ENCODE measurements around the gene ZNF699. TPM values are rescaled to one million over a fixed set of nuclear protein-coding genes. Genes with fewer than 3 reads are reported as not detected.
"Not testable (repeated sequence)": the region's sequence is repeated elsewhere in the genome, so short reads cannot be mapped to it uniquely, and the experiment has no call there.

Gene ZNF699
- total RNA-seq, 1 experiment from 2014 or later: 4.2 TPM

DNA sequence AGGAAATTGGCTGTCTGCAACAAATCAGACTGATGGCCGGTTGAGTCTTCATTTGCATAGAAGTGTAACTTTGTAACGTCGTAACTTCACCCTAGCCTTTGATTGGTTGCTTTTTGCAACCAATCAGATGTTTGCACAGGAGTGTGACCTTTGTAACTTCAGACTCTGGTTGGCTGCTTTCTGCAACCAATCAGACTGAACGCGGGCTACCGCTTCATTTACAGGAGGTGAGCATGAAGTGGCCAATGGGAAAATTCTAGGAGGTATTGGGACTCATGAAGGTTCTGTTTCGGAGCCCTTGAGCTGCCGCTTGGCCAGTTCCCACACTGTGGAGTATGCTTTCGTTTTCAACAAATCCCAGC is 13.9 kb upstream of the ZNF699 start:
- peaks cover 61 to 71% of the 10 kb centered on the region in 2 experiments for H3K9me3 Mint-ChIP-seq
- DNase-seq: peak; percentile 80
- H3K9ac ChIP-seq (ENCODE audit: extremely low read depth, insufficient read length, low read length): peak overlapping the region; percentile 2

DNA sequence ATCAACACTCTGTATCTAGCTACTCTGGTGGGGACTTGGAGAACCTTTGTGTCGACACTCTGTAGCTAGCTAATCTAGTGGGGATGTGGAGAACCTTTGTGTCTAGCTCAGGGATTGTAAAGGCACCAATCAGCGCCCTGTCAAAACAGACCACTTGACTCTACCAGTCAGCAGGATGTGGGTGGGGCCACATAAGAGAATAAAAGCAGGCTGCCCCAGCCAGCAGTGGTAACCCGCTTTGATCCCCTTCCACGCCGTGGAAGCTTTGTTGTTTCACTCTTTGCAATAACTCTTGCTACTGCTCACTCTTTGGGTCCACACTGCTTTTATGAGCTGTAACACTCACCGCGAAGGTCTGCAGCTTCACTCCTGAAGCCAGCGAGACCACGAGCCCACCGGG is 12.6 kb upstream of the ZNF699 start:
- H3K9me3 Mint-ChIP-seq: peaks cover 55 to 72% of the 10 kb centered on the region in 2 experiments
- H3K79me1 ChIP-seq (ENCODE audit: insufficient read depth, low read depth, low read length, poor library complexity, severe bottlenecking); H3K79me2 ChIP-seq (ENCODE audit: insufficient read depth, low read length): not testable (repeated sequence)

More for the DNA sequence above, 13.9 kb upstream of the ZNF699 start:
- peaks cover 3% of the 10 kb centered on the region for H3K27me3 Mint-ChIP-seq (ENCODE audit: low read depth)
- peak overlapping the region; percentile 16 for H3K18ac ChIP-seq (ENCODE audit: insufficient read length, low read depth, low read length)
- H3K14ac ChIP-seq (ENCODE audit: insufficient read depth, low read length): peak overlapping the region; percentile 32; the same call in 1 of the 2 replicates
- H2BK120ac ChIP-seq (ENCODE audit: low read depth, low read length, poor library complexity, severe bottlenecking): no peak overlapping the region
- no CpG with 5 or more reads among the region's 9 CpGs for WGBS (ENCODE audit: extremely low coverage, insufficient read length, low lambda C conversion rate)
- H3K4me3 Mint-ChIP-seq: peak overlapping the region; percentile 84 to 88
- peaks cover 3% of the 10 kb centered on the region for H3K23me2 ChIP-seq (ENCODE audit: insufficient read length, low read depth, low read length, poor library complexity, severe bottlenecking)
- no peak overlapping the region for H3K4ac ChIP-seq (ENCODE audit: low read depth, low read length)
- peak overlapping the region; percentile 63 for H3K27ac ChIP-seq (ENCODE audit: insufficient read length, low read depth, low read length)
- no peak overlapping the region for H2BK12ac ChIP-seq (ENCODE audit: insufficient read length, low read depth, low read length)
- H3K27me3 ChIP-seq (ENCODE audit: insufficient read depth, low read length): no peaks in the 10 kb centered on the region
- H2AFZ ChIP-seq (ENCODE audit: low read length): peak overlapping the region; percentile 82
- peaks cover 41 to 49% (median 48%) of the 10 kb centered on the region in 3 experiments for H3K36me3 Mint-ChIP-seq (ENCODE audit: insufficient read depth in 1 of 3, low read depth in 3 of 3)
- peaks cover 4% of the 10 kb centered on the region for H3K79me1 ChIP-seq (ENCODE audit: insufficient read depth, low read depth, low read length, poor library complexity, severe bottlenecking)
- no peak overlapping the region for H3K23ac ChIP-seq (ENCODE audit: insufficient read length, low read depth, low read length)
- no peak overlapping the region for H3K56ac ChIP-seq (ENCODE audit: insufficient read length, low read depth, low read length)
- H3K9me3 ChIP-seq (ENCODE audit: control insufficient read depth, low read depth, low read length): no peaks in the 10 kb centered on the region
- H3K4me1 ChIP-seq (ENCODE audit: insufficient read depth, low read length): no peaks in the 10 kb centered on the region
- no peak overlapping the region for H2BK5ac ChIP-seq (ENCODE audit: insufficient read length, low read length)
- H3K79me2 ChIP-seq (ENCODE audit: insufficient read depth, low read length): no peaks in the 10 kb centered on the region; the same call in 1 of the 2 replicates
- no peak overlapping the region for H2BK15ac ChIP-seq (ENCODE audit: low read depth, low read length)
- H2AK5ac ChIP-seq (ENCODE audit: insufficient read length, low read length): no peak overlapping the region
- H3K27ac Mint-ChIP-seq: peak overlapping the region; percentile 96 to 97 (median 96)
- H3K4me1 Mint-ChIP-seq: peaks cover 5 to 10% of the 10 kb centered on the region in 2 experiments; a peak in 3 of 4 replicates
- H2BK20ac ChIP-seq (ENCODE audit: low read depth, low read length, poor library complexity, severe bottlenecking): no peak overlapping the region
- no peak overlapping the region for H4K8ac ChIP-seq (replicated peaks; ENCODE audit: insufficient read length, low read depth, low read length)
- peak overlapping the region; percentile 83 for H3K4me2 ChIP-seq (ENCODE audit: insufficient read depth, insufficient read length, low read length)
- H4K20me1 ChIP-seq (ENCODE audit: control insufficient read depth, insufficient read depth, insufficient read length): no peaks in the 10 kb centered on the region
- TF ChIP-seq, protein P1, sequence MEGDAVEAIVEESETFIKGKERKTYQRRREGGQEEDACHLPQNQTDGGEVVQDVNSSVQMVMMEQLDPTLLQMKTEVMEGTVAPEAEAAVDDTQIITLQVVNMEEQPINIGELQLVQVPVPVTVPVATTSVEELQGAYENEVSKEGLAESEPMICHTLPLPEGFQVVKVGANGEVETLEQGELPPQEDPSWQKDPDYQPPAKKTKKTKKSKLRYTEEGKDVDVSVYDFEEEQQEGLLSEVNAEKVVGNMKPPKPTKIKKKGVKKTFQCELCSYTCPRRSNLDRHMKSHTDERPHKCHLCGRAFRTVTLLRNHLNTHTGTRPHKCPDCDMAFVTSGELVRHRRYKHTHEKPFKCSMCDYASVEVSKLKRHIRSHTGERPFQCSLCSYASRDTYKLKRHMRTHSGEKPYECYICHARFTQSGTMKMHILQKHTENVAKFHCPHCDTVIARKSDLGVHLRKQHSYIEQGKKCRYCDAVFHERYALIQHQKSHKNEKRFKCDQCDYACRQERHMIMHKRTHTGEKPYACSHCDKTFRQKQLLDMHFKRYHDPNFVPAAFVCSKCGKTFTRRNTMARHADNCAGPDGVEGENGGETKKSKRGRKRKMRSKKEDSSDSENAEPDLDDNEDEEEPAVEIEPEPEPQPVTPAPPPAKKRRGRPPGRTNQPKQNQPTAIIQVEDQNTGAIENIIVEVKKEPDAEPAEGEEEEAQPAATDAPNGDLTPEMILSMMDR (conservative IDR thresholded peaks at IDR 0.05): no peak; the same call in 2 of the 3 replicates
- no peak overlapping the region for H3T11ph ChIP-seq (ENCODE audit: low read length)
- H4K5ac ChIP-seq (ENCODE audit: insufficient read length, low read depth, low read length): no peak overlapping the region
- no peak overlapping the region for H4K91ac ChIP-seq (ENCODE audit: insufficient read length, low read depth, low read length)

More for the DNA sequence above, 12.6 kb upstream of the ZNF699 start:
- no CpG with 5 or more reads among the region's 10 CpGs for WGBS (ENCODE audit: extremely low coverage, insufficient read length, low lambda C conversion rate)
- H2BK15ac ChIP-seq (ENCODE audit: low read depth, low read length); H3K18ac ChIP-seq (ENCODE audit: insufficient read length, low read depth, low read length); H4K8ac ChIP-seq (replicated peaks; ENCODE audit: insufficient read length, low read depth, low read length); H3K9me3 ChIP-seq (ENCODE audit: control insufficient read depth, low read depth, low read length); H3K27ac Mint-ChIP-seq; H3K4ac ChIP-seq (ENCODE audit: low read depth, low read length); H3K27me3 ChIP-seq (ENCODE audit: insufficient read depth, low read length); H2AK5ac ChIP-seq (ENCODE audit: insufficient read length, low read length); H2AFZ ChIP-seq (ENCODE audit: low read length); H3K27me3 Mint-ChIP-seq (ENCODE audit: low read depth); H2BK5ac ChIP-seq (ENCODE audit: insufficient read length, low read length); H3K9ac ChIP-seq (ENCODE audit: extremely low read depth, insufficient read length, low read length); H3K23ac ChIP-seq (ENCODE audit: insufficient read length, low read depth, low read length); H3K23me2 ChIP-seq (ENCODE audit: insufficient read length, low read depth, low read length, poor library complexity, severe bottlenecking); H3K27ac ChIP-seq (ENCODE audit: insufficient read length, low read depth, low read length); DNase-seq; H2BK120ac ChIP-seq (ENCODE audit: low read depth, low read length, poor library complexity, severe bottlenecking); H4K91ac ChIP-seq (ENCODE audit: insufficient read length, low read depth, low read length); H4K5ac ChIP-seq (ENCODE audit: insufficient read length, low read depth, low read length); H3T11ph ChIP-seq (ENCODE audit: low read length); H3K14ac ChIP-seq (ENCODE audit: insufficient read depth, low read length); H3K4me2 ChIP-seq (ENCODE audit: insufficient read depth, insufficient read length, low read length); H3K56ac ChIP-seq (ENCODE audit: insufficient read length, low read depth, low read length); H4K20me1 ChIP-seq (ENCODE audit: control insufficient read depth, insufficient read depth, insufficient read length); H2BK12ac ChIP-seq (ENCODE audit: insufficient read length, low read depth, low read length); H2BK20ac ChIP-seq (ENCODE audit: low read depth, low read length, poor library complexity, severe bottlenecking); H3K4me1 ChIP-seq (ENCODE audit: insufficient read depth, low read length): not testable (repeated sequence)
- Mint-ChIP-seq H3K36me3 (ENCODE audit: insufficient read depth in 1 of 3, low read depth in 3 of 3) (peaks cover 29 to 36% (median 35%) of the 10 kb centered on the region in 3 experiments), H3K4me1 (peaks cover 5 to 10% of the 10 kb centered on the region in 2 experiments; a peak in 3 of 4 replicates), H3K4me3 (peak overlapping the region in 1 of 2 experiments; percentile 88; a peak in 2 of 5 replicates)
